Aorta (tissue), 5 donors: ENCODE data around the gene CDC42EP4. TPM values are rescaled to one million over a fixed set of nuclear protein-coding genes. Genes with fewer than 3 reads are reported as not detected.

Experiments
- ATAC-seq: fragments of 200-7000 bp; cut with Tn5 transposase; one replicate; pipeline ENCODE4 v1.9.1; 2022; ENCODE audit warnings: moderate library complexity; ENCODE audit not compliant: low FRiP score
- DNase-seq, 2 donors: peaks; one replicate each; pipeline ENCODE4 v3.0.0-alpha.2; 2020
- H3K27ac ChIP-seq, 2 donors: one replicate each; pipeline ENCODE4 v1.5.1; 2013; ENCODE audit warnings: low read length in 2 of 2, mild to moderate bottlenecking in 2 of 2, moderate library complexity in 2 of 2, control low read depth in 1 of 2, inconsistent platforms in 1 of 2, low read depth in 1 of 2
- H3K27me3 ChIP-seq, 2 donors: one replicate each; pipeline ENCODE4 v1.6.1; 2013; ENCODE audit warnings: control low read depth in 1 of 2, low read length in 1 of 2, mild to moderate bottlenecking in 1 of 2, moderate library complexity in 1 of 2; ENCODE audit not compliant: insufficient read depth in 2 of 2, control insufficient read depth in 1 of 2
- H3K36me3 ChIP-seq, 2 donors: one replicate each; pipeline ENCODE4 v1.6.1; 2013; ENCODE audit warnings: control low read depth in 1 of 2, low read length in 1 of 2, mild to moderate bottlenecking in 1 of 2; ENCODE audit not compliant: insufficient read depth in 2 of 2, control insufficient read depth in 1 of 2
- H3K4me1 ChIP-seq, 2 donors: one replicate each; pipeline ENCODE4 v1.6.1; 2013; ENCODE audit warnings: low read length in 2 of 2, control low read depth in 1 of 2, mild to moderate bottlenecking in 1 of 2, moderate library complexity in 1 of 2; ENCODE audit not compliant: insufficient read depth in 2 of 2, control insufficient read depth in 1 of 2
- H3K4me3 ChIP-seq, 2 donors: one replicate each; pipeline ENCODE4 v1.5.1; 2013; ENCODE audit warnings: low read length in 2 of 2, control low read depth in 1 of 2, mild to moderate bottlenecking in 1 of 2
- H3K9me3 ChIP-seq: one replicate; pipeline ENCODE4 v1.6.1; 2013; ENCODE audit warnings: mild to moderate bottlenecking, low read length; ENCODE audit not compliant: control insufficient read depth
- WGBS, 2 donors: extraction: QIAGEN DNeasy Blood & Tissue Kit; methylation state at CpG; one replicate each; pipeline ENCODE4 v1.1.7; 2013; 5-methylcytosine and 5-hydroxymethylcytosine counted together
- intact Hi-C, 2 donors: fragments of 100-400 bp; cut with DNase I; formaldehyde crosslinking; loops; one replicate each; pipeline versions ENCODE4 v1.14.2 to v1.15.0; 2022
- long read RNA-seq, 2 donors: library from polyadenylated mRNA; unstranded; transcript quantifications; one replicate each; pipeline ENCODE4 v2.0.0, GENCODE V29; 2020 to 2021
- polyA plus RNA-seq, 2 donors: library from polyadenylated mRNA; stranded (reverse); fragments of 200-250 nt; gene quantifications; one replicate each; pipeline ENCODE4 v1.2.3, GENCODE V29; 2013
- total RNA-seq, 2 donors: library from RNA; stranded (reverse); fragmentation: NEBNext Ultra II Directional; extraction: Animal tissue kit (Norgen Biotek cat#: 25700); gene quantifications; one replicate each; pipeline ENCODE4 v1.2.1, GENCODE V29; 2021
- donor health status: healthy with polysubstance abuse.
- donor health status: Bipolar disorder and iron deficiency.
- donor health status: DM: no; HTN: no; CAD: no.
- donor health status: DM: no; HTN: no; CAD: no.
- donor health status: DM: yes; HTN: yes; CAD: no.

Gene CDC42EP4, protein sequence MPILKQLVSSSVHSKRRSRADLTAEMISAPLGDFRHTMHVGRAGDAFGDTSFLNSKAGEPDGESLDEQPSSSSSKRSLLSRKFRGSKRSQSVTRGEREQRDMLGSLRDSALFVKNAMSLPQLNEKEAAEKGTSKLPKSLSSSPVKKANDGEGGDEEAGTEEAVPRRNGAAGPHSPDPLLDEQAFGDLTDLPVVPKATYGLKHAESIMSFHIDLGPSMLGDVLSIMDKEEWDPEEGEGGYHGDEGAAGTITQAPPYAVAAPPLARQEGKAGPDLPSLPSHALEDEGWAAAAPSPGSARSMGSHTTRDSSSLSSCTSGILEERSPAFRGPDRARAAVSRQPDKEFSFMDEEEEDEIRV
- total RNA-seq (10 to 100 TPM; 62.8 to 73.7 TPM), polyA plus RNA-seq (10 to 100 TPM; 23.6 to 23.8 TPM)
- long read RNA-seq, donor 1, transcript CDC42EP4-201 (2 exons, 3,272 nt) = major isoform, 140 of 229 reads
- long read RNA-seq, donor 1, transcript CDC42EP4-205 (2 exons, 1,022 nt) = minor isoform, 11 of 229 reads
- long read RNA-seq, donor 1, partial matches to known transcripts = 0 of 229 reads
- long read RNA-seq, donor 1, other reads (novel, unspliced or antisense) = 75 of 229 reads
- long read RNA-seq, donor 2, transcript CDC42EP4-205 (2 exons, 1,022 nt) = minor isoform, 6 of 96 reads
- long read RNA-seq, donor 2, transcript CDC42EP4-201 (2 exons, 3,272 nt) = major isoform, 53 of 96 reads
- long read RNA-seq, donor 2, partial matches to known transcripts = 0 of 96 reads
- long read RNA-seq, donor 2, other reads (novel, unspliced or antisense) = 37 of 96 reads

DNA sequence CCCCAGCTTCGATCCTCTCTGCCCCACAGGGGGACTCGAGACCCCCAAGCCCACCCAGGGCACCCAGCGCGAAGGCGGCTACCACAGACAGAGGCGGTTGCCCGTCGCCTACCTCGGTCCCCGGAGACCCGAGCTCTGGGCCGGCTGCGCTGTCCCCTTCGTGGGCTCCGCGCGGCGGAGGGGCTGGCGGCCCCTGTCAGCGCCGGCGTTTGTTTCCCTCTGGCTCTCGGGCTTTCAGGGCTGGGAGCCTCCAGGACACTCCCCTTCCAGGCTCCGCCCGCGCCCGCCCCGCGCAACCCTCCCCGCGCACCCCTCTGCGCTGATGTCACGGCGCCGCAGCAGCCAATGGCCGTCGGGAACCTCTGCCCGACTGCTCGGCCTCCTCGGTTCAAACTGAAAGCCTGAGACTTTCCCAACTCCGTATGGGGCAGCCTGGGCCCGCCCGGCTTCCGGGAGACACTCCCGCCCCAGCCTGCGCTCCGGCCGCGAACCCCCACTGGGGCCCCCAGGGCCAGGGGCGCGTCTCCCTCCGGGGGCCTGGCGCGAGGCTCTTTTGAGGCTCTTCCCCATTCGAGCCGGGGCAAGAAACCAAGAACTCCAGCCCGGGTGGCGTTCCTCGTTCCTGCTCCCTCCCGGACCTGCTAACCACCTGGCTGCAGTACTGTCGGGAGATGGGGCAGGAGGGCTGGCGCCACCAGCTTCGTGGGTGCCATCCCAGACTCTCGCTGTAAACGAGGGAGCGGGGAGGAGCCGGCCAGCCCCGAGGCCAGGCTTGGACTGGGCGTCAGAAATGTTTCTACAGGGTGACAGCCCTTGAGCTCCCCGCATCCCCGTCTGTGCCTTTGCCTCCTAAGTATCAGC lies at the start of gene CDC42EP4:
Gene CDC42EP4 (minus strand): TSS at position 221 of the 861 bp plus-strand sequence. CDS start 25,501 bp downstream, outside the sequence.
- peak; percentile 95 for ATAC-seq
- intact Hi-C loops = loop anchor here (1.0 to 10.0 kb wide), 3 partner anchors 19 to 57 kb away; no protein-coding TSS in a partner anchor
- 1% methylated on average over 47 to 71 of the region's 71 CpGs for WGBS, 2 donors

DNA sequence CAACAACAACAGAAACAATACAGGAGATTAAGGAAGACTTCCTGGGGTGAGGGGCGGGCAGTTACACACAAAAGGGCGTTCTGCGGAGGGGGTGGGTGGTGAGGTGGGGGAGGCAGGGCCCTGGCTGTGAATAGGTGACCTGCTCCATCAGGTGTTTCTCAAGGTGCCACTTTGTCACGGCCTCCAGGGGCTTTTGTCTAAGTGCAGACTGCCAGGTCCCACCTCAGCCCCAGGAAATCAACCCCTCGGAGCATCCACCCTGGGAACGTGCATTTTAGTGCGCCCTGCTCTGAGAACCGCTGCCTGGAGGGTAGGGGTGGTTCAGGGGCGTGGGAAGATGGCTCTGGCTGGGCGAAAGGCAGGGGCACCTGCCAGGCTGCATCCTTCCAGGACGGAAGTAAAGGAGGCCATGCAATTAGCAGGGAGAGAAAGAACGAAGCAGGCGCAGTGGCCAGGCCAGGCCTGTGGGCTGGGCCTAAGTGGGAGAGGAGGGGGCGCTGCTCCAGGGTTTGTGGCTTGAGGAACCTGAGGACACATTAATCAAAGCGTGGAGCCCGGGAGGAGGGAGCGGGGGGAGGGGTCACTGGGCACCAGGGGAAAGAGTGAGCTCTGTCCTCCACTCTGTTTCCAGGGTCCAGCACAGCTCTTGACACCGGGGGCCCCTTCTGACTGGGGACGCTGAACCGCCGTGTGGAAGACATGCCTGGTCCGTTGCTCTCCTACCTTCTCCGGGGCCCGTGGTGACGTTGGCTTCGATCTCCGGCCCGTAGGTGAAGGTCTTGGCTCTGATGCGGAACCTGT lies 49.4 kb upstream of the CDC42EP4 start:
- Histone ChIP-seq H3K27ac (no peak overlapping the region), H3K36me3 (no peaks in the 10 kb centered on the region), H3K4me1 (no peaks in the 10 kb centered on the region), H3K9me3 (no peaks in the 10 kb centered on the region), H3K4me3 (no peak overlapping the region), H3K27me3 (no peaks in the 10 kb centered on the region)
- 80 to 84% methylated on average over 29 of the region's 29 CpGs for WGBS, 2 donors
- peak in 1 of 2 donors; percentile 30 for DNase-seq
- no peak for ATAC-seq
- intact Hi-C loops = loop anchor here (10.0 kb wide), 1 partner anchor 46 kb away; the partner anchor contains the start of gene CDC42EP4 (in 2 of the 2)

More for the DNA sequence above, at the start of gene CDC42EP4:
- H3K36me3 ChIP-seq = no peaks in the 10 kb centered on the region
- H3K4me1 ChIP-seq = peaks cover 0 to 1% of the 10 kb centered on the region in 2 donors
- no peaks in the 10 kb centered on the region for H3K9me3 ChIP-seq
- peak; percentile 97 to 99 for DNase-seq
- peak within 1 kb of the TSS; percentile 74 to 93 for H3K4me3 ChIP-seq
- peak within 1 kb of the TSS; percentile 45 to 90 for H3K27ac ChIP-seq
- H3K27me3 ChIP-seq = no peaks in the 10 kb centered on the region

DNA sequence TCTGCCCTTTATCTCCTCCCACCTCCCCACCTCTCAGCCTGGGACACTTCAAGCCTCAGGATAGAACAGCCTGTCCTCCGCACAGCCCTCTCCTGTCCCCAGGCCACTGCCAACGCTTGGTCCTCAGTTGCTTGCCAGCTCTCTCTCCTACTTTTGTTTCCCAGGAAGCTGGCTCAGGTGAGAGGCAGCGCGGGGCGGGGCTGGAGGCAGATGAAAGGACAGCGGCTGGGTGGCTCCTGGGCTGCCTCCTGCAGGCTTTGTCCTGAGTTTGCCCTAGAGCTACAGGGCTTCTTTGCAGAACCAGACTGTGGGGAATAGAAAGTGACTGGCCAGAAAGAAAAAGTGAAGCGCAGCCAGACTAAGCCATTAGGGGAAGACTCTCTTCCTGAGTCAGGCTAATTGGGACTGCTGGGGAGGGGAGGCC lies 48.2 kb upstream of the CDC42EP4 start:
- Histone ChIP-seq H3K36me3 (no peaks in the 10 kb centered on the region), H3K27me3 (no peaks in the 10 kb centered on the region), H3K9me3 (no peaks in the 10 kb centered on the region), H3K27ac (no peak overlapping the region), H3K4me3 (no peak overlapping the region), H3K4me1 (no peaks in the 10 kb centered on the region)
- no peak for ATAC-seq
- intact Hi-C loops = loop anchor here (10.0 kb wide), 1 partner anchor 45 kb away; the partner anchor contains the start of gene CDC42EP4 (in 2 of the 2)
- WGBS, 2 donors = 88 to 89% methylated on average over 7 of the region's 7 CpGs
- DNase-seq = no peak

DNA sequence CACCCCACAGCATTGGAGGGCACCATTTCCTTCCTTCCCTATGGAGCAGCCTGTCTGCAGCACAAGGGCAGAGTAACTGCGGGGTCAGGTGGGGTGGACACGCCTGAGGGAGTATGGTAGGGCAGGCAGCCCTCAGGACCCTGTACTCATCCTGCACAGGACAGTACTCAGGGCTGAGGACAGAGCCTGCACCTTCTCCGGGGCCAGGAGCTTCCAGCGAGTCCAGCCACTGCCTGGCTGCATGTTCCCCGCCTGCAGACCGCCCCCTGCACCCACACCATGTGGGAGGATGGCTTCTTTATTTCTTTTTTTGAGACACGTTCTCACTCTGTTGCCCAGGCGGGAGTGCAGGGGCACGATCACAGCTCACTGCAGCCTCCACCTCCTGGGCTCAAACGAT lies 47.6 kb upstream of the CDC42EP4 start:
- H3K27ac ChIP-seq = no peak overlapping the region
- H3K4me1 ChIP-seq = no peaks in the 10 kb centered on the region
- no peaks in the 10 kb centered on the region for H3K36me3 ChIP-seq
- no peaks in the 10 kb centered on the region for H3K9me3 ChIP-seq
- 90 to 91% methylated on average over 10 of the region's 10 CpGs for WGBS, 2 donors
- H3K27me3 ChIP-seq = no peaks in the 10 kb centered on the region
- no peak for ATAC-seq
- intact Hi-C loops = no loop called here
- peak in 1 of 2 donors; percentile 41 for DNase-seq
- no peak overlapping the region for H3K4me3 ChIP-seq

DNA sequence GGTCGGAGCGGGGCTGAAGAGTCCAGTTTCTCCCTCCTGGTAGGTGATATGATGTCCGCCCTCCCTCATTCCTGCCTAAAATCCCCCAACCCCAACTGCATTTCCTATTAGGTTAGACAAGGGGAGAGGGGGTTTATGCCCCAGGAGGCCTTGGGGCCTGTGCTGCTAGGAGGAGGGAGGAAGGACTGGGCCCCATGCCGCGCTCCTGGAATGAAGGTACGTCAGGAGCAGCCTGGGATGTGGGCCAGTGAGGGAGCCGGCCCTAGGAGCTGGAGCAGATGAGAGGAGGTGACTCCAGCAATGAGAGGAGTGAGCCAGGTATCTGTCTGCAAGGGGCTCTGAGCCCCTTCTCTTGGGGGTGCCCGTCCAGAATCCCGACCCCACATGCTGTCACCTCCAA lies 46.9 kb upstream of the CDC42EP4 start:
- no peaks in the 10 kb centered on the region for H3K27me3 ChIP-seq
- no peaks in the 10 kb centered on the region for H3K9me3 ChIP-seq
- H3K36me3 ChIP-seq = no peaks in the 10 kb centered on the region
- no peaks in the 10 kb centered on the region for H3K4me1 ChIP-seq
- no peak overlapping the region for H3K27ac ChIP-seq
- H3K4me3 ChIP-seq = no peak overlapping the region
- no peak for DNase-seq
- intact Hi-C loops = no loop called here
- 93 to 95% methylated on average over 9 of the region's 9 CpGs for WGBS, 2 donors
- no peak for ATAC-seq

DNA sequence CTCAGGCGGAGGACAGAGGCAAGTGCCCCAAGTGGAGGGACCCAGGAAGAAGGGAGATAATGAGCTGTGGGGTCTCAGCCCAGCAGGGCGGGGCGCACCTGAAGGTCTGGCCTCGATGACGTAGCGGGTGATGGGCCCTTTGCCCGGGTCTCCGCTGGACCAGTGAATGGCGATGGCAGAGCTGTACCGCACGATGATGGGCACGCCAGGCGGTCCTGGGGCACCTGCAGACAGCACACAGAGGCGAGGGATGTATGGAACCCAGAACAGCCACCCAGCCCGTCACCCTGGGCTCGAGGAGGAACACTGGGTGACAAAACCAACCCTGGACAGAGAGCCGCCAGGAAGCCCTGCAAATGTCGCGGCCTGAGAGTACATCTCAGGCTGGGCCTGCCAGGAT lies 46.2 kb upstream of the CDC42EP4 start:
- intact Hi-C loops = no loop called here
- no peak for ATAC-seq

DNA sequence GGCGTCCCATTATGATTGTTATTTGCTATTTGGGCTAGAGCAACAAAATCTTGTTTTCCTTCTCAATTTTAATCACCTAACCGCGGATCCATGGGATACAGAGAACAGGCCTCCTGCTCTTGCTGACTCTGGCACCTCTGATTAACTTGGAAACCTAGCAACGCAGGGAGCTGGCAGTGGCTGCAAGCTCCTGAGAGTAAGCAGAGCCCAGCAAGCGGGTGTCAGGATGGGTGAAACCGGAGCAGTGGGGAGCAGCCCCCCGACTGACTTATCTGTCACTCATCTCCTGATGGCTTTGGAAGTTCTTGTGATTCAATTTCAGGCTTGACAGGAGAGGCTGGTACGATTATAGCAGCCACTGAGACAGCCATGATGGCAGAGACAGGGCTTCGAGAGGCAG lies 45.5 kb upstream of the CDC42EP4 start:
- DNase-seq (no peak), ATAC-seq (no peak)
- WGBS, 2 donors = 48 to 52% methylated on average over 9 of the region's 9 CpGs
- Histone ChIP-seq H3K4me1 (no peaks in the 10 kb centered on the region), H3K4me3 (no peak overlapping the region), H3K36me3 (no peaks in the 10 kb centered on the region), H3K9me3 (no peaks in the 10 kb centered on the region), H3K27me3 (no peaks in the 10 kb centered on the region), H3K27ac (no peak overlapping the region)
- intact Hi-C loops = no loop called here

More for the DNA sequence above, 46.2 kb upstream of the CDC42EP4 start:
- no peaks in the 10 kb centered on the region for H3K27me3 ChIP-seq
- no peak for DNase-seq
- no peaks in the 10 kb centered on the region for H3K36me3 ChIP-seq
- H3K27ac ChIP-seq = no peak overlapping the region
- WGBS, 2 donors = 93 to 95% methylated on average over 19 of the region's 19 CpGs
- no peaks in the 10 kb centered on the region for H3K9me3 ChIP-seq
- no peak overlapping the region for H3K4me3 ChIP-seq
- H3K4me1 ChIP-seq = no peaks in the 10 kb centered on the region
